Esophagus muscularis mucosa (tissue), 4 donors: ENCODE data around the gene GRIP1. TPM values are rescaled to one million over a fixed set of nuclear protein-coding genes. Genes with fewer than 3 reads are reported as not detected.

Experiments used
- DNase-seq: peaks from one replicate; pipeline ENCODE4 v3.0.0-alpha.2; 2017; ENCODE audit errors: extremely low spot score
- H3K27ac ChIP-seq, 4 donors: fragments of 200-600 bp; sonication (generic); replicated peaks in 1 of 4; 1 replicate in 3 of 4; 2 replicates in 1 of 4; pipeline ENCODE4 v1.5.1; 2016 to 2019; ENCODE audit warnings: mild to moderate bottlenecking in 1 of 4
- H3K27me3 ChIP-seq, 4 donors: fragments of 200-600 bp; sonication (generic); one replicate each; pipeline versions ENCODE4 v1.5.1 to v1.6.0; 2016 to 2019
- H3K36me3 ChIP-seq, 4 donors: fragments of 200-600 bp; sonication (generic); one replicate each; pipeline ENCODE4 v1.5.1; 2016 to 2019
- H3K4me1 ChIP-seq, 4 donors: fragments of 200-600 bp; sonication (generic); one replicate each; pipeline ENCODE4 v1.5.1; 2016 to 2019
- H3K4me3 ChIP-seq, 4 donors: fragments of 200-600 bp; sonication (generic); 1 replicate in 2 of 4; 2 replicates in 2 of 4; pipeline ENCODE4 v1.5.1; 2016 to 2019; ENCODE audit warnings: mild to moderate bottlenecking in 4 of 4, moderate library complexity in 1 of 4
- H3K9me3 ChIP-seq, 4 donors: fragments of 200-600 bp; sonication (generic); 1 replicate in 3 of 4; 2 replicates in 1 of 4; pipeline ENCODE4 v1.5.1; 2016 to 2019
- CTCF ChIP-seq, 3 experiments: fragments of 200-600 bp in 2 of 3; fragments of 450-650 bp in 1 of 3; sonication (generic) in 2 of 3; IDR thresholded peaks; one replicate each; pipeline ENCODE4 v1.5.1; 2017 to 2019; ENCODE audit warnings: antibody characterized with exemption in 3 of 3, mild to moderate bottlenecking in 2 of 3, moderate library complexity in 1 of 3
- EP300 ChIP-seq: sonication (generic); formaldehyde crosslinking; IDR thresholded peaks from one replicate; pipeline ENCODE4 v1.6.1; 2017; ENCODE audit warnings: antibody characterized with exemption
- POLR2A ChIP-seq: fragments of 450-650 bp; IDR thresholded peaks from one replicate; pipeline ENCODE4 v1.6.1; 2017; ENCODE audit warnings: antibody characterized with exemption, moderate library complexity, mild to moderate bottlenecking, low read depth
- POLR2AphosphoS5 ChIP-seq, 2 donors: sonication (generic); formaldehyde crosslinking; IDR thresholded peaks; one replicate each; pipeline ENCODE4 v1.6.1; 2017; ENCODE audit warnings: antibody characterized with exemption in 2 of 2
- WGBS: methylation state at CpG from one replicate; pipeline ENCODE4 v1.1.5; 2018; 5-methylcytosine and 5-hydroxymethylcytosine counted together
- intact Hi-C: fragments of 100-400 bp; cut with DNase I; formaldehyde crosslinking; loops from one replicate; pipeline ENCODE4 v1.15.1; 2023
- total RNA-seq, 4 donors: library from RNA; depleted of rRNA; stranded (reverse); fragments of >200 nt; gene quantifications; one replicate each; pipeline versions ENCODE4 v1.1.0 to v1.2.1, GENCODE V29; 2016

GRIP1 gene
- total RNA-seq, 4 donors from 2014 or later, result 12.5 to 15.2 (median 13.6) TPM

GRCh38 chr12:66398931-66399910, 279.7 kb downstream of the GRIP1 start:
- no peak overlapping the region for H3K4me3 ChIP-seq
- no peaks in the 10 kb centered on the region for H3K36me3 ChIP-seq
- no peak overlapping the region for H3K27ac ChIP-seq
- no peak for TF ChIP-seq POLR2A
- TF ChIP-seq POLR2AphosphoS5 (IDR thresholded peaks at IDR 0.05), result no peak
- no peak for TF ChIP-seq CTCF (IDR thresholded peaks at IDR 0.05)
- no peak for TF ChIP-seq EP300
- H3K4me1 ChIP-seq, result peaks cover 4 to 16% (median 16%) of the 10 kb centered on the region in 4 donors
- intact Hi-C loops, result no loop called here
- no peaks in the 10 kb centered on the region for H3K9me3 ChIP-seq
- no peaks in the 10 kb centered on the region for H3K27me3 ChIP-seq
- 32% methylated on average over 10 of the region's 10 CpGs for WGBS
- DNase-seq, result no peak

DNA sequence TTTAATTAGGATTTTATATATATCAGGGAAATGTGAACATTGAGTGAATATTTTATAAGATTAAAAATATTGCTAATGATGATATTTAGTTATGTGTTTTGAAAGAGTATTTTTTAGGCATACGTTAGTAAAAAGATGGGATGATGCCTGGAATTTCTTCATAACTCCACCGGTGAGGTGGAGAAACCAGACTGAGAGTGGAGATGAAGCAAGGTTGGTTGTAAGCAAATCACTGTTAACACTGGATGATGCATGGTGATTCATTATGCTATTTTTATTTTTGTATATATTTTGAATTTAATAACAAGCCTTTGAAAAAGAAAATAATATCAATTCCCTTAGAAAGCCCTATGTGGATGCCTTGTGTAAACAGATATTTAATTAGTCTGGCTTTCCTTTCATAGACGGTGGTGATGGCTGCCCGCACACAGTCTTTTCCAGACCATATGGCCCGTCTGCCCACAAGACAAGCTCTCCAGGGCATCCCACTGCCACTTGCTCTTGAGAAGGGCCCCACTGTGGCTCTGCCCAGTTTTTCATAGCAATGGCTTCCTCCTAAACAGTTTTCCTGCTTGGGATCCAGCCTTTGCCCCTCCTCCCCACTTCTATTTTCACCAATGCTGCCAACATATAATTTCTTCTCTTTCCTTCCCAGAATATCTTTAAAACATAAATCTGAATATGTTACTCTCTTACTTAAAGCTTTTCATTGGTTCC, 281.1 kb downstream of the GRIP1 start:
- no peaks in the 10 kb centered on the region for H3K36me3 ChIP-seq
- no peak overlapping the region for H3K27ac ChIP-seq
- DNase-seq, result no peak
- H3K27me3 ChIP-seq, result no peaks in the 10 kb centered on the region
- 88% methylated on average over 5 of the region's 5 CpGs for WGBS
- H3K9me3 ChIP-seq, result no peaks in the 10 kb centered on the region
- intact Hi-C loops, result no loop called here
- peaks cover 4 to 16% (median 16%) of the 10 kb centered on the region in 4 donors for H3K4me1 ChIP-seq
- no peak overlapping the region for H3K4me3 ChIP-seq
- no peak for TF ChIP-seq POLR2AphosphoS5 (IDR thresholded peaks at IDR 0.05)
- no peak for TF ChIP-seq CTCF (IDR thresholded peaks at IDR 0.05)
- TF ChIP-seq POLR2A, result no peak
- TF ChIP-seq EP300, result no peak

- H3K4me3 ChIP-seq, result no peak overlapping the region
- TF ChIP-seq EP300 (no peak), CTCF (IDR thresholded peaks at IDR 0.05) (no peak), POLR2AphosphoS5 (IDR thresholded peaks at IDR 0.05) (no peak), POLR2A (no peak)
- 71% methylated on average over 5 of the region's 5 CpGs for WGBS
- H3K4me1 ChIP-seq, result peaks cover 0 to 2% (median 2%) of the 10 kb centered on the region in 4 donors
- H3K27me3 ChIP-seq, result no peaks in the 10 kb centered on the region
- DNase-seq, result no peak
- no peak overlapping the region for H3K27ac ChIP-seq
- H3K36me3 ChIP-seq, result peaks cover 0 to 17% (median 0%) of the 10 kb centered on the region in 4 donors
- intact Hi-C loops, result no loop called here
- no peaks in the 10 kb centered on the region for H3K9me3 ChIP-seq
These were observed 285.0 kb downstream of the GRIP1 start for GRCh38 chr12:66393890-66394289.

- 82% methylated on average over 6 of the region's 6 CpGs for WGBS
- no peaks in the 10 kb centered on the region for H3K4me1 ChIP-seq
- H3K9me3 ChIP-seq, result no peaks in the 10 kb centered on the region
- no peak overlapping the region for H3K27ac ChIP-seq
- no peak for DNase-seq
- intact Hi-C loops, result no loop called here
- TF ChIP-seq POLR2AphosphoS5 (IDR thresholded peaks at IDR 0.05) (no peak), EP300 (no peak), POLR2A (no peak), CTCF (IDR thresholded peaks at IDR 0.05) (no peak)
- H3K27me3 ChIP-seq, result no peaks in the 10 kb centered on the region
- peaks cover 0 to 17% (median 0%) of the 10 kb centered on the region in 4 donors for H3K36me3 ChIP-seq
- no peak overlapping the region for H3K4me3 ChIP-seq
These were observed 286.5 kb downstream of the GRIP1 start for GRCh38 chr12:66392266-66392915.
